GM23248 (cell line): ENCODE data around the gene MAGI3.

Experiments
- EZH2 ChIP-seq: fragments of 200-600 bp; sonication (generic); IDR thresholded peaks from 2 replicates; pipeline ENCODE4 v1.6.1; 2018; ENCODE audit warnings: antibody characterized with exemption, mild to moderate bottlenecking; ENCODE audit not compliant: insufficient read depth, poor library complexity, severe bottlenecking
- EZH2phosphoT487 ChIP-seq: fragments of 200-600 bp; sonication (generic); IDR thresholded peaks from 2 replicates; pipeline ENCODE4 v1.6.1; 2018; ENCODE audit warnings: antibody characterized with exemption, moderate library complexity, mild to moderate bottlenecking, low read depth; ENCODE audit not compliant: insufficient read depth

DNA sequence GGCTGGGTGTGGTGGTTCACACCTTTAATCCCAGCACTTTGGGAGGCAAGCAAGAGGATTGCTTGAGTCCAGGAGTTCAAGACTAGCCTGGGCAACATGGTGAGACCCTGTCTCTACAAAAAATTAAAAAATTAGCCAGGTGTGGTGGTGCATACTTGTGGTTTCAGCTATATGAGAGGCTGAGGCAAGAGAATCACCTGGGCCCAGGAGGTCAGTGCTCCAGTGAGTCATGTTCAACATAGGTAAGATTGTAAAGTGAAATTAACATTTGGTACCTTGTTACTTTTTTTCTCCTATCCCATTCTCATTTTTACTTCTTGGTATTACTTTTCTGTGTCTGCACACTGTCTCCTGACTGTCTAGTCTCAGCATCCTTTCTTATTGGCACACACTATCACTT is 19.0 kb downstream of the MAGI3 start:
- no peak for TF ChIP-seq EZH2
- TF ChIP-seq EZH2phosphoT487 = no peak
